ENCODE results near the gene C2CD4C.
"Not testable (repeated sequence)": the region's sequence is repeated elsewhere in the genome, so short reads cannot be mapped to it uniquely, and the experiment has no call there.

C2CD4C gene

GRCh38 chr19:438416-438958 lies 29.5 kb upstream of the C2CD4C start:
- no peak for DNase-seq (ENCODE audit: low read depth, low spot score)

GRCh38 chr19:437041-437440 lies 28.1 kb upstream of the C2CD4C start:
- DNase-seq (ENCODE audit: low read depth, low spot score) = no peak

GRCh38 chr19:436413-436950 lies 27.5 kb upstream of the C2CD4C start:
- DNase-seq (ENCODE audit: low read depth, low spot score) = no peak

- no peak for DNase-seq (ENCODE audit: low read depth, low spot score)
Measured at GRCh38 chr19:435707-436412, 26.9 kb upstream of the C2CD4C start.

- DNase-seq (ENCODE audit: low read depth, low spot score) = no peak
Measured at GRCh38 chr19:435056-435706, 26.2 kb upstream of the C2CD4C start.

- no peak for DNase-seq (ENCODE audit: low read depth, low spot score)
Measured at GRCh38 chr19:434152-434960, 25.4 kb upstream of the C2CD4C start.

GRCh38 chr19:430701-431100 lies 21.8 kb upstream of the C2CD4C start:
- DNase-seq (ENCODE audit: low read depth, low spot score) = no peak

GRCh38 chr19:428149-428548 lies 19.2 kb upstream of the C2CD4C start:
- no peak for DNase-seq (ENCODE audit: low read depth, low spot score)

GRCh38 chr19:427675-428074 lies 18.7 kb upstream of the C2CD4C start:
- DNase-seq (ENCODE audit: low read depth, low spot score) = not testable (repeated sequence)

GRCh38 chr19:426725-427445 lies 17.9 kb upstream of the C2CD4C start:
- no peak for DNase-seq (ENCODE audit: low read depth, low spot score)

- DNase-seq (ENCODE audit: low read depth, low spot score) = no peak
Measured at GRCh38 chr19:425056-425455, 16.1 kb upstream of the C2CD4C start.

GRCh38 chr19:424546-424945 lies 15.6 kb upstream of the C2CD4C start:
- no peak for DNase-seq (ENCODE audit: low read depth, low spot score)

GRCh38 chr19:423691-424466 lies 14.9 kb upstream of the C2CD4C start:
- DNase-seq (ENCODE audit: low read depth, low spot score) = no peak

- not testable (repeated sequence) for DNase-seq (ENCODE audit: low read depth, low spot score)
Measured at GRCh38 chr19:422917-423226, 13.9 kb upstream of the C2CD4C start.

GRCh38 chr19:422213-422916 lies 13.4 kb upstream of the C2CD4C start:
- no peak for DNase-seq (ENCODE audit: low read depth, low spot score)

- no peak for DNase-seq (ENCODE audit: low read depth, low spot score)
Measured at GRCh38 chr19:419721-420515, 11.0 kb upstream of the C2CD4C start.

GRCh38 chr19:418761-419671 lies 10.1 kb upstream of the C2CD4C start:
- DNase-seq (ENCODE audit: low read depth, low spot score) = no peak

GRCh38 chr19:416416-416815 lies 7.5 kb upstream of the C2CD4C start:
- no peak for DNase-seq (ENCODE audit: low read depth, low spot score)
